HFFc6 (cell line): Measurements from ENCODE around the gene EIF4G3. TPM values are rescaled to one million over a fixed set of nuclear protein-coding genes. Genes with fewer than 3 reads are reported as not detected.

Source experiments
- DNase-seq: peaks from one replicate; pipeline ENCODE4 v3.0.0-alpha.2; 2018
- H3K27ac Mint-ChIP-seq: 2 replicates; pipeline ENCODE4 v1.8.0; 2020; ENCODE audit warnings: mild to moderate bottlenecking, mixed read lengths
- H3K27me3 Mint-ChIP-seq: 2 replicates; pipeline ENCODE4 v1.8.0; 2021; ENCODE audit warnings: mild to moderate bottlenecking, moderate library complexity, mixed read lengths; ENCODE audit not compliant: insufficient read depth
- H3K36me3 Mint-ChIP-seq: 2 replicates; pipeline ENCODE4 v1.8.0; 2021; ENCODE audit warnings: low read depth, mixed read lengths
- H3K4me1 Mint-ChIP-seq: 2 replicates; pipeline ENCODE4 v1.8.0; 2020; ENCODE audit warnings: low read depth, mixed read lengths
- H3K4me3 Mint-ChIP-seq: 2 replicates; pipeline ENCODE4 v1.8.0; 2020; ENCODE audit warnings: mild to moderate bottlenecking, moderate library complexity, mixed read lengths
- H3K9me3 Mint-ChIP-seq: 2 replicates; pipeline ENCODE4 v1.8.0; 2020; ENCODE audit warnings: mild to moderate bottlenecking, mixed read lengths
- total RNA-seq, 6 experiments: library from RNA; stranded (reverse); fragmentation: NEBNext Ultra II Directional; extraction: Animal tissue kit (Norgen Biotek cat#: 25700); gene quantifications; 2 replicates in 1 of 6; 3 replicates in 5 of 6; pipeline ENCODE4 v1.2.3, GENCODE V29; 2021
- TF ChIP-seq, protein P1 (sequence below): fragments of 200-600 bp; sonication (generic); IDR thresholded peaks from 2 replicates; pipeline ENCODE4 v1.5.0; 2021; ENCODE audit warnings: antibody characterized with exemption, mild to moderate bottlenecking

Gene EIF4G3
- total RNA-seq, 6 experiments from 2014 or later, result 79.5 to 88.6 (median 82.0) TPM

GRCh38 chr1:21007876-21008275 lies 168.8 kb downstream of the EIF4G3 start:
- no peaks in the 10 kb centered on the region for H3K27me3 Mint-ChIP-seq
- TF ChIP-seq, protein P1, sequence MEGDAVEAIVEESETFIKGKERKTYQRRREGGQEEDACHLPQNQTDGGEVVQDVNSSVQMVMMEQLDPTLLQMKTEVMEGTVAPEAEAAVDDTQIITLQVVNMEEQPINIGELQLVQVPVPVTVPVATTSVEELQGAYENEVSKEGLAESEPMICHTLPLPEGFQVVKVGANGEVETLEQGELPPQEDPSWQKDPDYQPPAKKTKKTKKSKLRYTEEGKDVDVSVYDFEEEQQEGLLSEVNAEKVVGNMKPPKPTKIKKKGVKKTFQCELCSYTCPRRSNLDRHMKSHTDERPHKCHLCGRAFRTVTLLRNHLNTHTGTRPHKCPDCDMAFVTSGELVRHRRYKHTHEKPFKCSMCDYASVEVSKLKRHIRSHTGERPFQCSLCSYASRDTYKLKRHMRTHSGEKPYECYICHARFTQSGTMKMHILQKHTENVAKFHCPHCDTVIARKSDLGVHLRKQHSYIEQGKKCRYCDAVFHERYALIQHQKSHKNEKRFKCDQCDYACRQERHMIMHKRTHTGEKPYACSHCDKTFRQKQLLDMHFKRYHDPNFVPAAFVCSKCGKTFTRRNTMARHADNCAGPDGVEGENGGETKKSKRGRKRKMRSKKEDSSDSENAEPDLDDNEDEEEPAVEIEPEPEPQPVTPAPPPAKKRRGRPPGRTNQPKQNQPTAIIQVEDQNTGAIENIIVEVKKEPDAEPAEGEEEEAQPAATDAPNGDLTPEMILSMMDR, result no peak
- no peak overlapping the region for H3K4me3 Mint-ChIP-seq
- H3K4me1 Mint-ChIP-seq, result peaks cover 30% of the 10 kb centered on the region
- no peaks in the 10 kb centered on the region for H3K9me3 Mint-ChIP-seq
- DNase-seq, result no peak
- H3K27ac Mint-ChIP-seq, result no peak overlapping the region
- H3K36me3 Mint-ChIP-seq, result no peaks in the 10 kb centered on the region

DNA sequence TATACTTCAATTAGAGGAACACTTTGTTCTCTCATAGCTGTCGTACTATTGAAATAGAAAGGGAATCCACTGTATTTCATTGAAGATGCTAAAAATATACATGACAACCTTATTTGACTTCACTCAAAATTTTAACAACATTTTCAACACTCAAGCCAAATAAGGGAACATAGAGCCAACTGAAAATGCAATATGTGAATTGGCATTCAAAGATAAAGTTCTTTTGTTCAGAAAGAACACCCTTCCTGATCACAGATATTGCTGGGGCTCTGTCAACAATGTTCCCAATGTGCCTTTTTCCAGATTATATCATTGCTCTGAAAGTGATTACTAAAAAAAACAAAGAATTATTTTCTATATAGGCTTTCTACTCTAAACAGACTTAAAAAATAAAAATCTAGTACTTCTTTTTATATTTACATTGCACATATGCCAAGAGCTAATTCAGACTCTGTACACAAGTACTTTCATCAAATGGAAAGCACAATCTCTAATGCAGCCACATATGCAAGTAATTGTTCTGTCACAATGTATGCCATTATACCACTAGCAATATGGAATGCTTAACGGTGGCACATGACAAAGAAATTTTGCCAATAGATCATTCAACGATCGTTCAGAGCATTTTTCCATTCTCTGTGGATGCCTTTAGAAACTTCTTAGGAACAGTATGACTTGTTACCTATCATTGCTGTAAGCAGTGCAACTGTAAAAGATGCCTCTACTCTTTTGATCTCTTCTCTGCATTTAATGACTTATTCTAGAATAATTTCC lies 171.0 kb downstream of the EIF4G3 start:
- H3K27me3 Mint-ChIP-seq, result no peaks in the 10 kb centered on the region
- TF ChIP-seq, protein P1, result no peak
- H3K36me3 Mint-ChIP-seq, result no peaks in the 10 kb centered on the region
- no peak overlapping the region for H3K4me3 Mint-ChIP-seq
- no peaks in the 10 kb centered on the region for H3K9me3 Mint-ChIP-seq
- H3K4me1 Mint-ChIP-seq, result peaks cover 16% of the 10 kb centered on the region
- H3K27ac Mint-ChIP-seq, result no peak overlapping the region
- DNase-seq, result no peak

DNA sequence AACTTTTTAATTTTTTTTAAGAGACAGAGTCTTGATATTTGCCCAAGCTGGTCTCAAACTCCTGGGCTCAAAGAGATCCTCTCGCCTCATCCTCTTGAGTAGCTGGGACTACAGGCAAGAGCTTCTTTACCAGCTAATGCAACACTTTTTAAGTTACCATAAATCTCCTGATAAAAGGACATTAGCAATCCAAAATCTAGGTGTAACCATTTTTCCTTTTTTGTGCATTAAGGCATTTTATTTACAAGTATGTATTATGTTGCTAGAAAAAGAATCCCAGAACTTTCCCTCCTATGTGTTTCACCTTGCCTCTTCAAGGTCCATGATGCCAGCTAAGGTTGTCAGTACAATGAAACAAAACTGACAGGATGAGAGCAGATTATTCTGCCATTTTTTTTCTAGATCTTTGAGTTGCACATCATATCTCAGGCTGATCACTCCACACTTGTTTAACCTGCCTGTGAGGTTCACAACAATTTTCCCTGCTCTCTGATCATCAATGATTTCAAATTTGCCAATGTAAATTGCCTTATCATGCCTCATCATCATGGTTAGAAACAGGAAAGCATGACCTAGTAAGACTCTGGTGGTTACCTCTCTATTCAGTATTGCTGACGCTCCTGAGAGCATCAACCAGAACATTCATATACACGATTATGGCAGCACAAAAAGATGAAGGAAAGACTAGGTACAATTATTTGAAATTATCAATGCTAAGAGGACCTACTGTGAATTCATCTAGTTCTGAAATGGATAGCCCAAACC lies 173.2 kb downstream of the EIF4G3 start:
- Mint-ChIP-seq H3K36me3 (no peaks in the 10 kb centered on the region), H3K9me3 (no peaks in the 10 kb centered on the region), H3K4me1 (peaks cover 8% of the 10 kb centered on the region), H3K27me3 (no peaks in the 10 kb centered on the region), H3K4me3 (no peak overlapping the region), H3K27ac (no peak overlapping the region)
- TF ChIP-seq, protein P1, result no peak
- no peak for DNase-seq

GRCh38 chr1:21001042-21001441 lies 175.7 kb downstream of the EIF4G3 start:
- Mint-ChIP-seq H3K9me3 (no peaks in the 10 kb centered on the region), H3K36me3 (no peaks in the 10 kb centered on the region), H3K27me3 (no peaks in the 10 kb centered on the region), H3K4me1 (peaks cover 13% of the 10 kb centered on the region), H3K27ac (no peak overlapping the region), H3K4me3 (no peak overlapping the region)
- DNase-seq, result no peak
- TF ChIP-seq, protein P1, result no peak

- Mint-ChIP-seq H3K36me3 (no peaks in the 10 kb centered on the region), H3K27me3 (no peaks in the 10 kb centered on the region), H3K4me1 (peaks cover 10% of the 10 kb centered on the region), H3K27ac (no peak overlapping the region), H3K9me3 (no peaks in the 10 kb centered on the region), H3K4me3 (no peak overlapping the region)
- TF ChIP-seq, protein P1, result no peak
- DNase-seq, result no peak
Measured at GRCh38 chr1:21000245-21000594, 176.5 kb downstream of the EIF4G3 start.
